WI38 (cell line): ENCODE results near the gene ARL2BP.

Experiments used
- H3K4me3 ChIP-seq: 2 replicates; pipeline ENCODE4 v1.5.1; 2011; ENCODE audit warnings: low read depth, mild to moderate bottlenecking, control low read depth, low read length
- TF ChIP-seq, protein P1 (sequence below): IDR thresholded peaks from 2 replicates; pipeline ENCODE4 v1.5.1; 2012; ENCODE audit warnings: low read depth, mild to moderate bottlenecking, control low read depth, low read length

The ARL2BP gene

DNA sequence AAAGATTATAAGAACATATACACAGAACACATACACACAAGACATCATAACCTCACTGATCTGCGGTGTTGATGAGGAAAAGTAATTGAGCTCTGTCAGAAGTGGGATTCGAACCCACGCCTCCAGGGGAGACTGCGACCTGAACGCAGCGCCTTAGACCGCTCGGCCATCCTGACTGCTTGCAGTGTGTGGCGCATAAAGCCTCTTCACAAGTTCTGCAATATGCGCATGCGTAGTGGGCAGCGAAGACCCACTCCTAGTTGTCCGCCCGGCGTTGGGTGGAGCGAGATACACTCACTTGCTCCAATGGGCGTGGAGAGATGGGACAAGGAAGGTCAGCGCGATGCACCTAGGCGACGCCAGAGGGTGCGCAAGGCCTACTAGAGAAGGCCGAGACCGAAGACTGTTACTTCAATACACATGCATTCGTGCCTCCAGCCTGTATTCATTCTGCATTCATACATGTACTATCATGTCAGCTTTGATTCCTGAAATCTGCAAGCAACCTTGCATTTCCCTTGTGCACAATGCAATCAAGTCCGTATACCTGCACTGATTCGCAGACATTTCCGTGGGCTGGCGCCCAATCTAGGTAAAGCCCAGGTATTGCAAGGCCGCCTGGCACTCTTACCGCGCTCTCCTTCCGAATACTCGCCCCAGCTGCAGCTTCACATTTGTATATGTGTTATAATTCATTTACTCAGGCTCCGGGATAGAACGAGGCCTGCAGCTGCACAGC is 55.5 kb downstream of the ARL2BP start:
- TF ChIP-seq, protein P1, sequence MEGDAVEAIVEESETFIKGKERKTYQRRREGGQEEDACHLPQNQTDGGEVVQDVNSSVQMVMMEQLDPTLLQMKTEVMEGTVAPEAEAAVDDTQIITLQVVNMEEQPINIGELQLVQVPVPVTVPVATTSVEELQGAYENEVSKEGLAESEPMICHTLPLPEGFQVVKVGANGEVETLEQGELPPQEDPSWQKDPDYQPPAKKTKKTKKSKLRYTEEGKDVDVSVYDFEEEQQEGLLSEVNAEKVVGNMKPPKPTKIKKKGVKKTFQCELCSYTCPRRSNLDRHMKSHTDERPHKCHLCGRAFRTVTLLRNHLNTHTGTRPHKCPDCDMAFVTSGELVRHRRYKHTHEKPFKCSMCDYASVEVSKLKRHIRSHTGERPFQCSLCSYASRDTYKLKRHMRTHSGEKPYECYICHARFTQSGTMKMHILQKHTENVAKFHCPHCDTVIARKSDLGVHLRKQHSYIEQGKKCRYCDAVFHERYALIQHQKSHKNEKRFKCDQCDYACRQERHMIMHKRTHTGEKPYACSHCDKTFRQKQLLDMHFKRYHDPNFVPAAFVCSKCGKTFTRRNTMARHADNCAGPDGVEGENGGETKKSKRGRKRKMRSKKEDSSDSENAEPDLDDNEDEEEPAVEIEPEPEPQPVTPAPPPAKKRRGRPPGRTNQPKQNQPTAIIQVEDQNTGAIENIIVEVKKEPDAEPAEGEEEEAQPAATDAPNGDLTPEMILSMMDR: peak; percentile 95
- peak overlapping the region; percentile 63 for H3K4me3 ChIP-seq

DNA sequence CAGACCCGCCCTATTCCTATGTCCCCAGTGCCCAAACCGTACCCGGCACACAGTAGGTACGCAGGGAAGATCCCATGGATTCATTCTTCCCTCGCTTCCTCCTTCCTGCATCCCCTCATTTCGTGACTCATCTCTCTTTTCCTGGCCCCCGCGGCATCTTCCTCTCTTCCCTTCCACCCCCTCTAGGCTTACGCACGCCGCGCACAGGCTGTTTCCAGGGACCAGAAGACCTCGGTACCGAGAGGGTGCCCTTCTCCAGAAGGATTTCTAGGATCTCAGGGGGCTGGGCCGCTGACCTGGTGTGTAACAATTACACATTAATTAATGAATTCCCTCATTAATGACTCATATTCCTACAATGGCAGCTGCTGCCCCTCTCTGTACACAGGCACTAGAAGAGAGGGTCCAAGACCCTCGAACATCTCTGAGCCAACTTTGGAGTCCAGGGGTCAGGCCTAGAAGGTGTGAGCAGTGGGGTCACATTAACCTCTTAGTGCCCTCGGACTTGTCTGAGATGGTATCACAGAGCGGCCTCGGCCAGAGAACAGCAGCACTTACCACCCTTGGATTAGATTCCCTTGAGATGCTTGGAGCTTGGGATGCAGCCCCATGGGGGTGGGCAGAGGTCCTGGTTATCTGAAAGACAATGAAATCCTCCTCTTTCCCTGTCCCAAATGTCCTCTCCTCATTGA is 56.2 kb downstream of the ARL2BP start:
- no peak overlapping the region for H3K4me3 ChIP-seq
- TF ChIP-seq, protein P1: no peak
